OCI-LY1 (cell line): Measurements from ENCODE around the gene SERPINE1.

Experiments used
- H2AFZ ChIP-seq: fragments of 200-600 bp; sonication (generic), shearing (Covaris generic); 2 replicates; pipeline ENCODE4 v1.6.0; 2014; ENCODE audit warnings: antibody characterized with exemption, mild to moderate bottlenecking, low read length
- H3F3A ChIP-seq: fragments of 200-600 bp; sonication (generic), shearing (Covaris generic); 2 replicates; pipeline ENCODE4 v1.6.0; 2014; ENCODE audit warnings: mild to moderate bottlenecking, antibody characterized with exemption, low read length, moderate library complexity; ENCODE audit not compliant: insufficient read depth
- H3K27ac ChIP-seq: fragments of 200-600 bp; sonication (generic); 2 replicates; pipeline ENCODE4 v1.5.1; 2014; ENCODE audit warnings: low read length, mixed run types, mild to moderate bottlenecking, low read depth; ENCODE audit not compliant: poor library complexity, severe bottlenecking
- H3K27me3 ChIP-seq: fragments of 200-600 bp; sonication (generic); 2 replicates; pipeline ENCODE4 v1.6.0; 2014; ENCODE audit warnings: antibody characterized with exemption, mild to moderate bottlenecking, low read length, moderate library complexity; ENCODE audit not compliant: insufficient read depth
- H3K36me3 ChIP-seq: fragments of 200-600 bp; sonication (generic); 2 replicates; pipeline ENCODE4 v1.6.1; 2014; ENCODE audit warnings: mild to moderate bottlenecking, antibody characterized with exemption, low read length, moderate library complexity, mixed read lengths; ENCODE audit not compliant: insufficient read depth
- H3K4me1 ChIP-seq: fragments of 200-600 bp; sonication (generic); 2 replicates; pipeline ENCODE4 v1.5.1; 2014; ENCODE audit warnings: mild to moderate bottlenecking, low read length, moderate library complexity; ENCODE audit not compliant: insufficient read depth, severe bottlenecking
- H3K4me2 ChIP-seq: fragments of 200-600 bp; sonication (generic), shearing (Covaris generic); 2 replicates; pipeline ENCODE4 v1.6.1; 2014; ENCODE audit warnings: low read length
- H3K4me3 ChIP-seq: fragments of 200-600 bp; sonication (generic); 2 replicates; pipeline ENCODE4 v1.5.1; 2014; ENCODE audit warnings: low read length, low read depth, mild to moderate bottlenecking, mixed read lengths; ENCODE audit not compliant: poor library complexity, severe bottlenecking
- H3K79me2 ChIP-seq: fragments of 200-600 bp; shearing (Covaris generic); 2 replicates; pipeline ENCODE4 v1.6.1; 2016; ENCODE audit warnings: mixed run types, low read length, mixed read lengths; ENCODE audit not compliant: insufficient read depth
- H3K9ac ChIP-seq: fragments of 200-600 bp; sonication (generic), shearing (Covaris generic); 2 replicates; pipeline ENCODE4 v1.6.1; 2014; ENCODE audit warnings: mild to moderate bottlenecking, low read length, mixed read lengths
- H3K9me2 ChIP-seq: fragments of 200-600 bp; sonication (generic), shearing (Covaris generic); 2 replicates; pipeline ENCODE4 v1.6.1; 2014; ENCODE audit warnings: low read depth, mild to moderate bottlenecking, low read length, mixed read lengths
- H3K9me3 ChIP-seq: fragments of 200-600 bp; shearing (Covaris generic); 2 replicates; pipeline ENCODE4 v1.6.1; 2014; ENCODE audit warnings: low read length, mixed read lengths
- H4K20me1 ChIP-seq: fragments of 200-600 bp; sonication (generic), shearing (Covaris generic); 2 replicates; pipeline ENCODE4 v1.6.0; 2016; ENCODE audit warnings: mild to moderate bottlenecking, low read length; ENCODE audit not compliant: insufficient read depth
- CTCF ChIP-seq: fragments of 200-600 bp; sonication (generic), shearing (Covaris generic); IDR thresholded peaks from 2 replicates; pipeline ENCODE4 v1.5.1; 2017; ENCODE audit warnings: mild to moderate bottlenecking, antibody characterized with exemption, low read length, moderate library complexity, mixed read lengths
- EZH2 ChIP-seq: fragments of 200-600 bp; sonication (generic), shearing (Covaris generic); IDR thresholded peaks from 2 replicates; pipeline ENCODE4 v1.8.0; 2017; ENCODE audit warnings: borderline replicate concordance, mixed run types, mild to moderate bottlenecking, antibody characterized with exemption, low read length, moderate library complexity, mixed read lengths

Gene SERPINE1

DNA sequence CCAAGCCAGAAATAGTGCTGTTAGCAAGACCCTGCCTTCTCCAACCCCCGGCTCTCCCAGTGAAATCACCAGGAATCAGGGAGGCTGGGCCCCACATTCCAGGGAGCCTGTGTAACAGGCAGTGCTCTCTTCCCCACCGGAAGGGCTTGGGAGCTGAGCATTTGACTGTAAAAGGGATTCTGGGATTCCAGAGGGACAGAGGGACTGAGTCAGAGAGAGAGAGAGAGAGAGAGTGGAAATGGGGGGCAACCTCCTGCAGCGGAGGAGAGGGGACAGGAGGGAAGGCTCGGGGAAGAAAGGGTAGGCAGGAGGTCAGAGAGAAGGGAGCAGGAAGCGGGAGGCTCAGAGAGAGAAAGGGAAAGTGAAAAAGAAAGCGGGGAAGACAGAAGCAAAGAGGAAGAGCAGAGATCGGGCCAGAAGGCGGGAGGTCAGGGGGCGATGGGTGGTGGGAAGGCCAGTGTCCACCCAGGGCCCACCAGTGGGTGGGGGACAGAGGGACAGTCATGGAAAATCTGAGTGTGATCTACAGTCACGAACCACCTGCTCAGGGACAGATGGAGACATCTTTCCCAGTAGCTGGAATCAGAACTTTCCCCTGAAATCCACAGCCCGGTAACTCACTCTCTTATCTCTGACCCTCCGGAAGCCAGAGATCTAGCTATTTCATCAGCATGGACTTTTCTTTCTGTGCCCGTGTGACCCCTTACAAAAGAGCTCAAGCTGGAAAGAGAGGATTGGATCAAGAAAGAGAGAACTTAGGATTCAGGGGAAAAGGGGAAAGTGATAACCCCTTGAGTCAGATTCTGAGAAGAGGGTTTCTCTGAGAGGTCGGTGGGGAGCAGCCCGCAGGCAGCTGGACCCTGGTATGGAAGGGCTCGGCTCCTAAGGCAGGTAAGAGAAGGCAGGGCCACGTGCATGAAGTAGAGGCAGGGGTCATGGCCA lies 4.6 kb upstream of the SERPINE1 start:
- no peaks in the 10 kb centered on the region for H4K20me1 ChIP-seq
- TF ChIP-seq EZH2 (no peak), CTCF (no peak)
- H2AFZ ChIP-seq, result no peak overlapping the region
- no peak overlapping the region for H3K4me3 ChIP-seq
- no peak overlapping the region for H3K27ac ChIP-seq
- no peaks in the 10 kb centered on the region for H3K79me2 ChIP-seq
- H3K9ac ChIP-seq, result no peak overlapping the region
- H3F3A ChIP-seq, result no peaks in the 10 kb centered on the region
- peaks cover 7% of the 10 kb centered on the region for H3K27me3 ChIP-seq
- no peaks in the 10 kb centered on the region for H3K9me3 ChIP-seq
- peaks cover 13% of the 10 kb centered on the region for H3K4me1 ChIP-seq
- no peak overlapping the region for H3K4me2 ChIP-seq
- no peaks in the 10 kb centered on the region for H3K36me3 ChIP-seq
- H3K9me2 ChIP-seq, result no peaks in the 10 kb centered on the region

GRCh38 chr7:101122933-101123702 lies 3.8 kb upstream of the SERPINE1 start:
- Histone ChIP-seq H3K4me2 (no peak overlapping the region), H3K27me3 (peaks cover 7% of the 10 kb centered on the region), H3F3A (no peaks in the 10 kb centered on the region)

GRCh38 chr7:101123703-101124068 lies 3.2 kb upstream of the SERPINE1 start:
- Histone ChIP-seq H3F3A (no peaks in the 10 kb centered on the region), H3K4me1 (peaks cover 14% of the 10 kb centered on the region), H2AFZ (no peak overlapping the region), H3K9me2 (no peaks in the 10 kb centered on the region), H3K79me2 (no peaks in the 10 kb centered on the region), H4K20me1 (no peaks in the 10 kb centered on the region), H3K9me3 (no peaks in the 10 kb centered on the region), H3K27me3 (peaks cover 7% of the 10 kb centered on the region), H3K27ac (no peak overlapping the region), H3K36me3 (no peaks in the 10 kb centered on the region), H3K4me2 (no peak overlapping the region), H3K4me3 (no peak overlapping the region), H3K9ac (no peak overlapping the region)
- TF ChIP-seq CTCF (no peak), EZH2 (no peak)

More at GRCh38 chr7:101122933-101123702, 3.8 kb upstream of the SERPINE1 start:
- TF ChIP-seq EZH2, result no peak
- no peak for TF ChIP-seq CTCF
- Histone ChIP-seq H3K9ac (no peak overlapping the region), H2AFZ (no peak overlapping the region), H3K36me3 (no peaks in the 10 kb centered on the region), H3K27ac (no peak overlapping the region), H3K9me2 (no peaks in the 10 kb centered on the region), H4K20me1 (no peaks in the 10 kb centered on the region), H3K4me3 (no peak overlapping the region), H3K79me2 (no peaks in the 10 kb centered on the region), H3K9me3 (no peaks in the 10 kb centered on the region), H3K4me1 (peaks cover 14% of the 10 kb centered on the region)
